Glomerular visceral epithelial cell (primary cell): ENCODE results near the gene KNG1.
"Not testable (repeated sequence)": the region's sequence is repeated elsewhere in the genome, so short reads cannot be mapped to it uniquely, and the experiment has no call there.

Experiments
- DNase-seq: peaks from one replicate; pipeline ENCODE4 v3.0.0-alpha.2; 2016; ENCODE audit errors: extremely low spot score

Gene KNG1

DNA sequence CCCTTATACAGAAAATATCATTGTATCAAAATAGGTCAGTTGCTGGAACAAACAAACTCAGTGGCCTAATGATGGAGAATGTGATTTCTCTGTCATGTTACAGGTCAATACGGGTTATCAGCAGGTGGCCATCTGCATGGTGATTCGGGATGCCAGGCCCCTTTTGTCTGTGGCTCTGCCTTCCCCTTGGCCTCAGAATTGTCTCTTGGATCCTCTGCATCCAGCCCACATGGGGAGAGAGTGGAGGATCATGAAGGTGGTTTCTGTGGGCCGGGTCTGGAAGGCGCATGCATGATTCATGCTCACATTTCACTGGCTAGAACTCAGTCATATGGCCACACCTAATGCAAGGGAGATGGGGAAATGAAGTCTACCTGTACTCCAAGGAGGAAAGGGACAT lies 6.5 kb upstream of the KNG1 start:
- not testable (repeated sequence) for DNase-seq

DNA sequence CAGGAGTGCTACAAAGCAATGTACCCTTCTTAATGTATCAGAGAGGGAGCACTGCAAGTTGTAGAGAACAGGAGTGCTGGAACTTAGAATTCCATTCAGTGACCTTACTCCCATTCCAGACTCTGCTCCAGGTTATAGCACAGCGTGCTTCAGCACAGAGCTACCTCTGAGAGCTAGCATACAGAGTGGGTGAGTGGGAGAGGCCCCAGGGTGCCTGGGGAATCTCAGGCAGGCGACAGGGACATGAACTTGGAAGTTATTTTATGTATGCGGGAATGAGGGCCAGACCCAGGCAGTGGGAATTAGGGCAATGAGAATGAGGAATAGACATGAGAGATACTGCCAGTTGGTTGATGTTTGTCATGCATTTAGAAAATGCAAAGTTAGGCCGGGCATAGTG lies 3.7 kb upstream of the KNG1 start:
- DNase-seq = no peak

DNA sequence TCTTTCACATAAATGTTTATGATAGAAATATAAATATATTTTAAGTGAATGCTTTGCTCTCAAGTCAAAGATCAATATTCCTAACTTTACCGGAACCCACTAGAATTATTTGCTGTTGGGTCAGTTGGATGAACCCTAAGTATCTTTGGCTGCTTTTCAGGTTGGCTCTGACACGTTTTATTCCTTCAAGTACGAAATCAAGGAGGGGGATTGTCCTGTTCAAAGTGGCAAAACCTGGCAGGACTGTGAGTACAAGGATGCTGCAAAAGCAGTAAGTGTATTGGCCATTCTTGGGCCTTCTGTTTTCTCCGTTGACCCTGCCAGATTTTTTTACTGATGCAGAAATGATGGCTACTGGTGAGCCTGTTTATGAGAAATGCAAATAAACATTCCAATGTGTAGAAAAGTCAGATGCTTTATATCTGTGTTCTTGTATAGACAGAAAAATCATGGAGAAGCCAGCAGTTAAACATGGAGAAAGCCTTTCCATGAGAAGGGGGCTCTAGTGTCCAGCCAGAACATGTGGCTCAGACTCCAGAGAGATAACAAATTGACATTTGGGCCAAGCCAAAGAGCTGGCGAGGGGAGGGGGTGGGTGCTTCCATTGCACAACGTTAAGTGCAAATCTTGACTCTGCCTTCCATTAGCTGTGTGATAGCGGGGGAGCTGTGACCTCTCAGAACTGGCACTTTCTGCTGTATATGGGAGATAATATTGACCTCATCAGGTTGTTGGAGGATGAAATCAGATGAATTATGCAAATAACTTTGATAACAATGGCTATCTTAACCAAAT lies 3.0 kb downstream of the KNG1 start:
- DNase-seq = no peak

- DNase-seq = peak; percentile 1
Measured at GRCh38 chr3:186722457-186722856, 5.3 kb downstream of the KNG1 start.

DNA sequence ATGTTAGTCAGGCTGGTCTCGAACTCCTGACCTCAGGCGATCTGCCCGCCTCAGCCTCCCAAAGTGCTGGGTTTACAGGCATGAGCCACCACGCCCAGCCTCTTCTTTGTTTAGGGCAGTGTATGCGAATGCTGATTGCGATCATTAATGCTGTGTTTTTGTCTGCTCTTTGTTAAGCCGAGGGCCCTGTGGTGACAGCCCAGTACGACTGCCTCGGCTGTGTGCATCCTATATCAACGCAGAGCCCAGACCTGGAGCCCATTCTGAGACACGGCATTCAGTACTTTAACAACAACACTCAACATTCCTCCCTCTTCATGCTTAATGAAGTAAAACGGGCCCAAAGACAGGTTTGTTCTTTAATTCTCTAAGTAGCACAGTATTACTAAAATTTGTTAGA lies 7.8 kb downstream of the KNG1 start:
- DNase-seq = no peak

GRCh38 chr3:186732169-186732766 lies 15.1 kb downstream of the KNG1 start:
- no peak for DNase-seq

DNA sequence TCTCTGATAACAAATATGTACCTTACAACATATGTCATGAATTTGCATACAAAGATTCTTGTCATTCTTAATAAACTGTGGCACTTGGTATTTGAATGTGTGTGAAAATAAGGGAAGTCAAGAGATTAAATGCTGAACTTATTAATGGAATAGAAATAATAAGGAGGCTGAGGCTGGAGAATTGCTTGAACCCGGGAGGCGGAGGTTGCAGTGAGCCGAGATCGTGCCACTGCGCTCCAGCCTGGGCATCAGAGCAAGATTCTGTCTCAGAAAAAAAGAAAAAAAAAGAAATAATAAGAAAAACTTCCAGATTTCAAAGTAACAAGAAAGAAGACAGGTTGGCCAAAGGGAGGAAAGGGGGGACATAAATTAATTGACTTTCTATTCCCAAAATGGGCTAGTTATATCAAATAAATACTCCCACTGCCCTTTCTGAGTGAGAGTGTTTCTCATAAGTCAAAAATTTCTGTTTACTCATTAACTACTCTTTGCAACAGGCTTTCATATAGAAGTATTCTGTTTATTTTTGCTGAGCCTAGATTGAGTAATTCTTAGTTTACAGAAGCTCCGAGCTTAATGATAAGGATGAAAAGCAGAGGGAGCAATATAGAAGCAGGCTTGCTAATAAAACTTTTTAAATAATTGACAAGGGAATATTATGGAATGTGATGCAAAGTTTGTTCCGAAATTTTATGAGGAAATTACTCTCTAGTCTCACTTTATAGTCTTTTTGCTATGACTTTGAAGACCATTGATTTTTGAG lies 25.6 kb downstream of the KNG1 start:
- DNase-seq = no peak

DNA sequence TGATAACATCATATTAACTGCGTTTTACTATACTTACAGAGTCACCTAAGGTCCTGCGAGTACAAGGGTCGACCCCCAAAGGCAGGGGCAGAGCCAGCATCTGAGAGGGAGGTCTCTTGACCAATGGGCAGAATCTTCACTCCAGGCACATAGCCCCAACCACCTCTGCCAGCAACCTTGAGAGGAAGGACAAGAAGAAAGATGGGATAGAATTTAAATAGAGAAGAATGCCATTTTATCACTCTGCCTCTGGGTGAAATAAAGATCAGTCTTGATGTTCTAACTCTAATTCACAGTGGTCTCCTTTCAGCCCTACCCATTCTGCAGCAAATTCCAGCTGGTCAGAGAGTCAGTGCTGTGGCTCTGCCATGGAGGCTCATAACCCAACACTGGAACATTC lies 26.5 kb downstream of the KNG1 start:
- DNase-seq = no peak

- DNase-seq = peak; percentile 61
Measured at GRCh38 chr3:186746008-186746407, 28.8 kb downstream of the KNG1 start.

DNA sequence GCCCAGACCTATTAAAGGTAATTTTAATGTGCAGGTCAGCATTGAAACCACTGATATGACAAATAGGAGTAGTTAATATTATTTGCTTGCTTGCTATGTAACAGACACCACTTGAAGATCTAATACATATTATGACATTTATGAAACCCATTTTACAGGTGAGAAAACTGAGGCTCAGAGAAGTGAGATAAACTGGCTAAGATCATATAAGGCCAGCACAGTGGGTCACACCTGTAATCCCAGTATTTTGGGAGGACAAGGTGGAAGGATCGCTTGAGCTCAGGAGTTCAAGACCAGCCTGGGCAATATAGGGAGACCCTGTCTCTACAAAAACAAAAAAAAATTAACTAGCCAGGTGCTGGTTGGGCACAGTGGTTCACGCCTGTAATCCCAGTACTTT lies 33.2 kb downstream of the KNG1 start:
- DNase-seq = no peak

DNA sequence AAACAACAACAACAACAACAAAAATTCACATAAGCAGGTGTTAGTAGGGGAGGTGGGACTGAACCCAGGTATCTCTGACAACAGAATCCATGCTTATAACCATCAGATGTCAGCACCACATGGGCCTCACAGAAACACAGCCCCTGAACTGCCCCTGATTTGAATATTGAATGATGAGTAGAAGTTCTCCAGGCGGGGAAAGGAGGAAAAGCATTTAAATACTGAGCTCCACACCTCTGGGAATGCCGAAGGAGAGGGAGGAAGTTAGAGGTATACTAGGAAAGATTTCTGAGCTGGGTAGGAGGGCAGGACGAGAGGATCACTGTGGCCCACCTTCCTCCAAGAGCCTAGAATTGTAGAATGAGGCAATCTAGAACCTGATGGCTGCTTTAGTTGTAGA lies 34.3 kb downstream of the KNG1 start:
- DNase-seq = no peak

DNA sequence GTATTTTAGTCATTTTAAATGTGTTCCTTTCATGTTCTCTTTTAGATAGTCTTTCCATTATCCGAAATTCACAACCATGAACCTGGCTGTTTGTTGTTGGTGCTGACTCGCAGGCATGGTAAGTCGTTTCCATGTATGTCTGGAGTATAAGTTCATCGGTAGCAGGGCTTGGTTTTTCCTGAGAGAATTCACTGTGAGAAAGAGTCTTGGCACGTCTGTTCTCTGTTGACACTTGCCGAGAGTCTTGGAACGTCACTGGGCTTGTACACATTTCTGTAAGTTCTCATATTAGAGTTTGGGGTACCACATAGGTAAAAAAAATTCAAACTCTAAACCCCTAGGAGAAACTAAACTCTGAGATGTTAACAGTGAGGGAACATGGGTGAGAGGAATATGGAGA lies 36.8 kb downstream of the KNG1 start:
- DNase-seq = no peak

DNA sequence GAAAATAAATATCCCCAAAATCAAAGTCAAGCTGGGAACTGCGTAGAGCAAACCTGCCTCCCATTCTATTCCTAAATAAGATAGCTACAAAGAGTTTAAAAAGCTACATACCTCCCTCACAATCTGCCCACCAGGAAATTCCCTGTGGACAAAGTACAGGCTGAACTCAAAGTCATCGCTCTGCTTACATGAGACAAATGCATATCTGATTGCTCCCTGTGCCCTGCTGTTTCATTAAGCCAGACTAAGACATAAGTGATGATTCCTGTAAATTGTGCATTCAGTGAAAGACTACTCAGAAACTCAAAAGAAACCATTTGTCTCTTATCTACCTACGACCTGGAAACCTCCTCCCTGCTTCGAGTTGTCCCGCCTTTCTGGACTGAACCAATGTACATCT lies 37.7 kb downstream of the KNG1 start:
- DNase-seq = no peak

DNA sequence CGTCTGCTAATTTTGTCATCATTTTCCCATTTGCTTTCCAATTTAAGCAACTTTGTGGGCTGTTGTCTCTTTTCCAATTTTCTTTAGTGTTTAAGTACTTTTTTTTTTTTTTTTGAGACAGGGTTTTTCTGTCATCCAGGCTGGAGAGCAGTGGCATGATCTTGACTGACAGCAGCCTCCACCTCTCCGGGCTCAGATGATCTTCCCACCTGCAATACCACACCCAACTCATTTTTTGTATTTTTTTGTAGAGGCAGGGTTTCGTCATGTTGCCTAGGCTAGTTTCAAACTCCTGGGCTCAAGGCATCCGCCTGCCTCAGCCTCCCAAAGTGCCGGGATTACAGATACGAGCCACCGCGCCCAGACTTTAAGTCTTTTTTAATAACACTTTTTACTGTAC lies 40.1 kb downstream of the KNG1 start:
- DNase-seq = no peak

DNA sequence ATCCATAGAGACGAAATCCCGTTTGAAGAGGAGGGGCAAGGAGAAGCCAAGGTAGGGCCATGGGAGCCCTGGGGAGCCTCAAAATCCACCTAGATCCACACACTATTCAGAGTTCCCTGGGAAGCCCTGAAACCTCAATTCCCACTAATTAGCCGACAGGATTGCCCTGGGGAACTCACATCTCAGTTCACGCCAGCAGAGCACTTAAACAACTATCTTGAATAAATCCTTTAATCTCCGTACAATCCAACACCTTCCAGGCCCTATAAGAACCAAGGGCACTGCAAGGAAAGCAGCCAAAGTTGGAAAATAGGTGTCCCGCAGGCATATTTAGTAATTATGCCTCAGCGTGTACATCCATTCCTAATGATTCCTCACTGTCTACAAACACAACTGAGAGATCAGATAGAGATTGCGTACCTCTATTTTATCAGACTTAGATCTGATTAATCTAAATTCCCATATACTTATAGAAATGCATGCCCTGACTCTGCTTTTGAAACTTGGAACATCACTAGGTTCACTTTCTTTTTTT lies 40.6 kb downstream of the KNG1 start:
- no peak for DNase-seq

DNA sequence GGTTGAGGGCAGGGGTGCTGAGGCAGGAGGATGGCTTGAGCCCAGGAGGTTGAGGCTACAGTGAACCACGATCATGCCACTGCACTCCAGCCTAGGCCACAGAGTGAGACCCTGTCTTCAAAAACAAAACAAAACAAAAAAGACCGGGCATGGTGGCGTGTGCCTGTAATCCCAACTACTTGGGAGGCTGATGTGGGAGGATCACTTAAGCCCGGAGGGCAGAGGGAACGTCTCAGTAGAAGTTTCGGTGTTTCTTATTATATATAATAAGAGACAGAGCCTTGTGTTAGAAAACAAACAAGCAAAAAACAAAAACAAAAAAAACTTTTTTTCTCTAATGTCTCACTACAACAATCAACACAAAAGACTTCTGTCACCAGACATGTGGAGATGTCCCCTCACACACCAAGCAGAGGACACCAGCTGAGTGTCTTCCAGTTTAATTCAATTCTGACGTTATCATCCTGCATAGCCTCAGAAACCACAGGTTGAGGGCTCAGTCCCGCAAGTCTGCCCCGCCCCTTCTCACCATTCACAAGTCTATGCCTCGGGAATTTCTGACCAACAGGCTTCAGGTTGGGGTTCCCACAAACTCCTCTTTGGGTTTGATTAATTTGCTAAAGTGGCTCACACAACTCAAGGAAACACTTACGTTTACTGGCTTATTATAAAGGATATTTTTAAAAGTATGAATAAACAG lies 42.2 kb downstream of the KNG1 start:
- DNase-seq = no peak

DNA sequence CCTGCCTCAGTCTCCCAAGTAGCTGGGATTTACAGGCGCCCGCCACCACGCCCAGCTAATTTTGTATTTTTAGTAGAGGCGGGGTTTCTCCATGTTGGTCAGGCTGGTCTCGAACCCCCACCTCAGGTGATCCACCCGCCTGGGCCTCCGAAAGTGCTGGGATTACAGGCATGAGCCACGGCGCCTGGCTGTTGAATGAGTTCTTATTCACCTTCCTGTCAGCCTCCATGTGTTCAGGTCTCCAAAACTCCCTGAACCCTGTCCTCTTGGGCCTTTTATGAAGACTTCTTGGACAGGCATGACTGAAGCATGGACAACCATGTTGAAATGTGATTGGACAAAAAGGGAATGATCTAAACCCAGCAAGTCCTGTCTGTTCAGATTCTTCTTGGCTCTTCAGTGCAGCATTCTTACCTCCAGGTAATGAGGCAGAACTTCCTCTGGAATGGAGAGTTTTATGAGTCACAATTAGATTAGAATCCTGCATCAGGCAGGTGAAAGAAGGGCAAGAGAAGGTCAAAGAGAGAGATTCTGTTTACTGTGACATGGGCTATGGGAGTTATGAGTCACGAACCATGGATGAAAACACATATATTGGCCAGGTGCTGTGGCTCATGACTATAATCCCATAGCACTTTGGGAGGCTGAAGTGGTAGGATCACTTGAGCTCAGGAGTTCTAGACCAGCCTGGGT lies 43.1 kb downstream of the KNG1 start:
- DNase-seq = peak; percentile 6

DNA sequence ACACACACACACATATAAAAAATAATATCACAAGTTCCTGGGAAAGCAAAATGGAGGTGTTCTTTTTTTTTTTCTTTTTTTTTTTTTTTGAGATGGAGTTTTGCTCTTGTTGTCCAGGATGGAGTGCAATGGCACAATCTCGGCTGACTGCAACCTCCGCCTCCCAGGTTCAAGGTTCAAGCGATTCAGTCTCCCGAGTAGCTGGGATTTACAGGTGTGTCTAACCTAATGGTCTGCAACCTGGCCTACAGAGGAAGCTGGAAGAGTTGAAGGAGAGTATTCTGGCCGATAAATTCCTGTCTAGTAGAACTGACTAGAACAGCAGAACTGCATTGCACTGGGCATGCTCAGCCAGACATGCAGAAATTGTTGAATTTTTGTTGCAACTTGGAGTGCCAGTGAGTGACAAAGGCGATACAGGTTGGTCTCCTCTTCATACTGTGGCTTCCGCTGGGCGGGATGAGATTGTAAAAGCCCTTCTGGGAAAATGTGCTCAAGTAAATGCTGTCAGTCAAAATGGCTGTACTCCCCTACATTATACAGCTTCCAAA lies 43.8 kb downstream of the KNG1 start:
- DNase-seq = no peak

GRCh38 chr3:186772281-186772694 lies 55.1 kb downstream of the KNG1 start:
- DNase-seq = no peak

DNA sequence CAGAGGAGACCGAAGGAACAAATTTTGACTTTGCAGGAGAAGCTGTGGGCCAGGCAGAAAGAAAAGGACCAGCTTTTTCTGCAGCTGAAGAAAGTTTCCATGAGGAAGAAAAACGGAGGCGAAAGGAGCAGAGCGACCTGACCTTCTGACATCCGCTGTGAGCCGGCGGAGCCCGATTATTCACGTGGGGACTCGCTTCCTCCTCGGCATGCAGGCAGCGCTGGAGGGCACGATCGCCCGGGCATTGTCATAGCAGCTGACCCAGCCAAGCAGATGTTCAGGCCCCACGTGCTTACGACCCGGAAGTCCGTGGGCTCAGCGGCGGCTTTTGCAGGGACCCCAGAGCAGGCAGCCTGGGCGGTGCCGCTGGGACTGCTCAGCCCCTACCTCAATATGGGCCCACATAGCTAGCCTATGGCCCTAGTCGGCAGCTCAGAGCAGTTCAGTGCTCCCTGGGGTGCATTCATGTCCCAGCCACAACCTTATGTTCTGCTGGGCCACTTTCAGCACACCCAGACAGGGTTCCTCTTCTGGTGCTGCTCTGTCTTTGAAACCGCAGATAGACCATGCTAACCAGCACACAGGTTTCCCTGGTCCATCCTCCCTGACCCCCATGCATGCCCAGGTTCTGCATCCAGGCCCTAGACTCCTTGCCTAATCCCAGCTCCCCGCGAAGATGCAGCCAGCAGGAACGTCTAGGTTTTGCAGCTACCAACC lies 55.7 kb downstream of the KNG1 start:
- DNase-seq = no peak
